Keratinocyte (primary cell): ENCODE data around the gene PLEKHD1. TPM values are rescaled to one million over a fixed set of nuclear protein-coding genes. Genes with fewer than 3 reads are reported as not detected.

Experiments used
- DNase-seq: peaks from one replicate; pipeline ENCODE4 v3.0.0-alpha.2; 2011; ENCODE audit warnings: low read depth, missing footprints, low spot score
- FAIRE-seq: peaks from 2 replicates; lab custom pipeline; 2011; peaks lifted over from hg19 to GRCh38; lab: Jason Lieb, UNC
- H2AFZ ChIP-seq: 2 replicates; pipeline ENCODE4 v1.6.0; 2012; ENCODE audit warnings: low read length, control low read depth, inconsistent platforms; ENCODE audit not compliant: control insufficient read depth
- H3K27ac ChIP-seq: 2 replicates; pipeline ENCODE4 v1.5.1; 2011; ENCODE audit warnings: low read length; ENCODE audit not compliant: control insufficient read depth, insufficient read depth
- H3K27me3 ChIP-seq: 3 replicates; pipeline ENCODE4 v1.6.0; 2011; ENCODE audit warnings: low read length; ENCODE audit not compliant: control insufficient read depth, insufficient read depth; ENCODE audit errors: extremely low read depth
- H3K36me3 ChIP-seq, 2 experiments: 2 replicates in 1 of 2; 3 replicates in 1 of 2; pipeline ENCODE4 v1.5.1; 2011; ENCODE audit warnings: low read length in 2 of 2, mild to moderate bottlenecking in 1 of 2; ENCODE audit not compliant: control insufficient read depth in 2 of 2, insufficient read depth in 2 of 2; ENCODE audit errors: extremely low read depth in 1 of 2
- H3K4me1 ChIP-seq: 3 replicates; pipeline ENCODE4 v1.5.1; 2011; ENCODE audit warnings: low read length; ENCODE audit not compliant: control insufficient read depth, insufficient read depth; ENCODE audit errors: extremely low read depth
- H3K4me2 ChIP-seq: 3 replicates; pipeline ENCODE4 v1.6.0; 2011; ENCODE audit warnings: low read depth, low read length; ENCODE audit not compliant: control insufficient read depth, insufficient read depth; ENCODE audit errors: extremely low read depth
- H3K4me3 ChIP-seq, 3 experiments: fragments of 200-600 bp in 1 of 3; sonication (generic) in 1 of 3; 2 replicates in 2 of 3; 3 replicates in 1 of 3; pipeline ENCODE4 v1.5.1; 2011 to 2016; ENCODE audit warnings: low read length in 3 of 3, mild to moderate bottlenecking in 3 of 3, control low read depth in 2 of 3, inconsistent platforms in 1 of 3, low read depth in 1 of 3, mixed read lengths in 1 of 3, mixed run types in 1 of 3, moderate library complexity in 1 of 3; ENCODE audit not compliant: control insufficient read depth in 2 of 3, insufficient read depth in 2 of 3; ENCODE audit errors: extremely low read depth in 1 of 3
- H3K79me2 ChIP-seq: 2 replicates; pipeline ENCODE4 v1.6.0; 2012; ENCODE audit warnings: low read length; ENCODE audit not compliant: control insufficient read depth, insufficient read depth
- H3K9ac ChIP-seq: 3 replicates; pipeline ENCODE4 v1.6.0; 2011; ENCODE audit warnings: low read length; ENCODE audit not compliant: control insufficient read depth, insufficient read depth; ENCODE audit errors: extremely low read depth
- H3K9me1 ChIP-seq: 3 replicates; pipeline ENCODE4 v1.6.0; 2011; ENCODE audit warnings: low read length; ENCODE audit not compliant: control insufficient read depth, insufficient read depth; ENCODE audit errors: extremely low read depth
- H3K9me3 ChIP-seq: 2 replicates; pipeline ENCODE4 v1.5.1; 2012; ENCODE audit warnings: low read depth, low read length; ENCODE audit not compliant: control insufficient read depth
- H4K20me1 ChIP-seq: 3 replicates; pipeline ENCODE4 v1.6.0; 2011; ENCODE audit warnings: low read length; ENCODE audit not compliant: control insufficient read depth, insufficient read depth; ENCODE audit errors: extremely low read depth
- EZH2 ChIP-seq: IDR thresholded peaks from one replicate; pipeline ENCODE4 v1.6.1; 2012; ENCODE audit warnings: inconsistent platforms, mild to moderate bottlenecking, low read length, moderate library complexity
- dilution Hi-C: fragments of 300-500 bp; cut with MboI; formaldehyde crosslinking; loops from one replicate; pipeline ENCODE4 v1.7.0; 2020; ENCODE audit warnings: low sequenced_read_pairs; ENCODE audit not compliant: extremely low pct_ligation_motif_present
- polyA plus RNA-seq, 5 experiments: library from polyadenylated mRNA; depleted of rRNA in 3 of 5; stranded (reverse) in 3 of 5; stranded (forward) in 1 of 5; unstranded in 1 of 5; fragments of >200 nt; gene quantifications; 1 replicate in 1 of 5; 2 replicates in 3 of 5; 3 replicates in 1 of 5; pipeline versions ENCODE4 v1.2.1 to v1.2.3, GENCODE V29; 2011 to 2012; ENCODE audit warnings: missing spikeins in 2 of 5, low read depth in 1 of 5, low replicate concordance in 1 of 5
- TF ChIP-seq, protein P1 (sequence below), 3 experiments: IDR thresholded peaks in 1 of 3; conservative IDR thresholded peaks in 1 of 3; optimal IDR thresholded peaks in 1 of 3; 2 replicates in 2 of 3; 3 replicates in 1 of 3; pipeline versions ENCODE3 to v1.5.1; 2011; ENCODE audit warnings: low read length in 3 of 3, mild to moderate bottlenecking in 3 of 3, moderate library complexity in 2 of 3, control low read depth in 1 of 3, inconsistent platforms in 1 of 3; ENCODE audit not compliant: insufficient read depth in 2 of 3; ENCODE audit errors: extremely low read depth in 1 of 3

PLEKHD1 gene
- polyA plus RNA-seq, 1 donor (not counting 4 experiments of a cell fraction or from before 2014, with no cell fraction given): 0.01 TPM

- no peak overlapping the region for H3K9ac ChIP-seq
- dilution Hi-C loops: no loop called here
- no peaks in the 10 kb centered on the region for H3K79me2 ChIP-seq
Observed at GRCh38 chr14:69491193-69491592, 6.7 kb downstream of the PLEKHD1 start.

DNA sequence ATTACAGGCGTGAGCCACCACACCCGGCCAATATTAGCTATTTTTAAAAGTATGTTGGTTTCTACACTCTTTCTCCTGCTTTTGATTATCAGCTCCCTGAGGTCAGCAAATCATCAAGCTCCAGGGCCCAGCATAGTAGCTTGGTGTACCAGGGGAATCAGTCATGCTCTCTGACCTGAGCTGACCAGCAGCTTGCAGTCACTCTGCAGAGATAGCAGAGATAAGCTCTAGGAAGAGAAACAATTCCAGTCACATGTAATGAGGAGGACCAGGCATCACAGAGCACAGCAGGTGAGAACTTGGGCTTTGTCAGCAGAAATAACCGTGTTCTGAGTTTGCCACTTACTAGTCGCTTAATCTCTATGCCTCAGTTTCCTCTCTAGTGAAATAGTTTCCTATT, 8.5 kb downstream of the PLEKHD1 start:
- TF ChIP-seq, protein P1, sequence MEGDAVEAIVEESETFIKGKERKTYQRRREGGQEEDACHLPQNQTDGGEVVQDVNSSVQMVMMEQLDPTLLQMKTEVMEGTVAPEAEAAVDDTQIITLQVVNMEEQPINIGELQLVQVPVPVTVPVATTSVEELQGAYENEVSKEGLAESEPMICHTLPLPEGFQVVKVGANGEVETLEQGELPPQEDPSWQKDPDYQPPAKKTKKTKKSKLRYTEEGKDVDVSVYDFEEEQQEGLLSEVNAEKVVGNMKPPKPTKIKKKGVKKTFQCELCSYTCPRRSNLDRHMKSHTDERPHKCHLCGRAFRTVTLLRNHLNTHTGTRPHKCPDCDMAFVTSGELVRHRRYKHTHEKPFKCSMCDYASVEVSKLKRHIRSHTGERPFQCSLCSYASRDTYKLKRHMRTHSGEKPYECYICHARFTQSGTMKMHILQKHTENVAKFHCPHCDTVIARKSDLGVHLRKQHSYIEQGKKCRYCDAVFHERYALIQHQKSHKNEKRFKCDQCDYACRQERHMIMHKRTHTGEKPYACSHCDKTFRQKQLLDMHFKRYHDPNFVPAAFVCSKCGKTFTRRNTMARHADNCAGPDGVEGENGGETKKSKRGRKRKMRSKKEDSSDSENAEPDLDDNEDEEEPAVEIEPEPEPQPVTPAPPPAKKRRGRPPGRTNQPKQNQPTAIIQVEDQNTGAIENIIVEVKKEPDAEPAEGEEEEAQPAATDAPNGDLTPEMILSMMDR (optimal IDR thresholded peaks at IDR 0.05 in 1 of 3, IDR thresholded peaks at IDR 0.05 in 1 of 3, conservative IDR thresholded peaks at IDR 0.05 in 1 of 3; ENCODE audit: extremely low read depth in 1 of 3, insufficient read depth in 2 of 3, low read length in 3 of 3): no peak
- TF ChIP-seq EZH2: no peak
- no peak overlapping the region for H3K4me2 ChIP-seq
- H3K27ac ChIP-seq: no peak overlapping the region
- H3K9me1 ChIP-seq: no peaks in the 10 kb centered on the region
- dilution Hi-C loops: no loop called here
- peaks cover 20% of the 10 kb centered on the region for H3K27me3 ChIP-seq
- H3K4me1 ChIP-seq: no peaks in the 10 kb centered on the region
- H3K9me3 ChIP-seq: no peaks in the 10 kb centered on the region
- no peaks in the 10 kb centered on the region for H3K79me2 ChIP-seq
- DNase-seq (no peak), FAIRE-seq (no peak)
- no peaks in the 10 kb centered on the region for H3K36me3 ChIP-seq
- no peaks in the 10 kb centered on the region for H4K20me1 ChIP-seq
- no peak overlapping the region for H3K9ac ChIP-seq
- no peak overlapping the region for H3K4me3 ChIP-seq
- no peak overlapping the region for H2AFZ ChIP-seq

More at GRCh38 chr14:69491193-69491592, 6.7 kb downstream of the PLEKHD1 start:
- H3K27me3 ChIP-seq: peaks cover 39% of the 10 kb centered on the region
- H3K36me3 ChIP-seq: no peaks in the 10 kb centered on the region
- no peak for TF ChIP-seq EZH2
- TF ChIP-seq, protein P1 (optimal IDR thresholded peaks at IDR 0.05 in 1 of 3, IDR thresholded peaks at IDR 0.05 in 1 of 3, conservative IDR thresholded peaks at IDR 0.05 in 1 of 3; ENCODE audit: extremely low read depth in 1 of 3, insufficient read depth in 2 of 3, low read length in 3 of 3): no peak
- no peaks in the 10 kb centered on the region for H3K9me1 ChIP-seq
- H4K20me1 ChIP-seq: no peaks in the 10 kb centered on the region
- FAIRE-seq (no peak), DNase-seq (no peak)
- no peak overlapping the region for H2AFZ ChIP-seq
- H3K4me2 ChIP-seq: no peak overlapping the region
- H3K4me1 ChIP-seq: no peaks in the 10 kb centered on the region
- H3K4me3 ChIP-seq: no peak overlapping the region
- H3K9me3 ChIP-seq: no peaks in the 10 kb centered on the region
- H3K27ac ChIP-seq: no peak overlapping the region
